Mesothelial cell of epicardium (in vitro differentiated cells): ENCODE results near the gene SLC6A6. TPM values are rescaled to one million over a fixed set of nuclear protein-coding genes. Genes with fewer than 3 reads are reported as not detected.

Experiments
- DNase-seq, 2 experiments: peaks; one replicate each; pipeline ENCODE4 v3.0.0; 2021; ENCODE audit warnings: low spot score in 2 of 2; ENCODE audit not compliant: unreplicated experiment in 2 of 2
- H3K27ac Mint-ChIP-seq: 2 replicates; pipeline ENCODE4 v1.8.0; 2021; ENCODE audit warnings: mixed read lengths
- H3K27me3 Mint-ChIP-seq: 2 replicates; pipeline ENCODE4 v1.8.0; 2021; ENCODE audit warnings: low read depth, mixed read lengths
- H3K36me3 Mint-ChIP-seq: 2 replicates; pipeline ENCODE4 v1.8.0; 2021; ENCODE audit warnings: mixed read lengths
- H3K4me1 Mint-ChIP-seq: 2 replicates; pipeline ENCODE4 v1.8.0; 2021; ENCODE audit warnings: mixed read lengths
- H3K4me3 Mint-ChIP-seq: 2 replicates; pipeline ENCODE4 v1.8.0; 2021; ENCODE audit warnings: mild to moderate bottlenecking, moderate library complexity, mixed read lengths
- H3K9me3 Mint-ChIP-seq: 2 replicates; pipeline ENCODE4 v1.8.0; 2021; ENCODE audit warnings: mixed read lengths
- CTCF ChIP-seq: fragments of 200-600 bp; sonication (generic); IDR thresholded peaks from one replicate; pipeline ENCODE4 v1.5.0; 2021; ENCODE audit warnings: antibody characterized with exemption; ENCODE audit not compliant: unreplicated experiment
- total RNA-seq: library from RNA; stranded (reverse); gene quantifications from 3 replicates; pipeline ENCODE4 v1.2.1, GENCODE V29; 2021

SLC6A6 gene
- total RNA-seq, 1 donor from 2014 or later: 21.2 TPM

GRCh38 chr3:14360123-14360881 lies 42.1 kb upstream of the SLC6A6 start:
- Mint-ChIP-seq H3K9me3 (no peaks in the 10 kb centered on the region), H3K4me1 (peaks cover 10% of the 10 kb centered on the region), H3K27ac (no peak overlapping the region), H3K4me3 (no peak overlapping the region), H3K36me3 (no peaks in the 10 kb centered on the region), H3K27me3 (peaks cover 2% of the 10 kb centered on the region)
- DNase-seq: no peak
- no peak for TF ChIP-seq CTCF

- Mint-ChIP-seq H3K4me3 (no peak overlapping the region), H3K4me1 (peaks cover 10% of the 10 kb centered on the region), H3K9me3 (no peaks in the 10 kb centered on the region), H3K36me3 (no peaks in the 10 kb centered on the region), H3K27me3 (peaks cover 4% of the 10 kb centered on the region), H3K27ac (no peak overlapping the region)
- no peak for DNase-seq
- no peak for TF ChIP-seq CTCF
Measured at GRCh38 chr3:14361068-14361677, 41.2 kb upstream of the SLC6A6 start.

GRCh38 chr3:14362890-14363289 lies 39.5 kb upstream of the SLC6A6 start:
- H3K9me3 Mint-ChIP-seq: no peaks in the 10 kb centered on the region
- no peak for TF ChIP-seq CTCF
- no peak overlapping the region for H3K4me3 Mint-ChIP-seq
- H3K36me3 Mint-ChIP-seq: no peaks in the 10 kb centered on the region
- DNase-seq: no peak
- no peak overlapping the region for H3K27ac Mint-ChIP-seq
- peaks cover 8% of the 10 kb centered on the region for H3K27me3 Mint-ChIP-seq
- peaks cover 12% of the 10 kb centered on the region for H3K4me1 Mint-ChIP-seq

GRCh38 chr3:14363379-14363778 lies 39.0 kb upstream of the SLC6A6 start:
- no peaks in the 10 kb centered on the region for H3K36me3 Mint-ChIP-seq
- H3K27ac Mint-ChIP-seq: no peak overlapping the region
- no peak for DNase-seq
- H3K4me3 Mint-ChIP-seq: no peak overlapping the region
- H3K9me3 Mint-ChIP-seq: no peaks in the 10 kb centered on the region
- peaks cover 8% of the 10 kb centered on the region for H3K27me3 Mint-ChIP-seq
- TF ChIP-seq CTCF: no peak
- peaks cover 10% of the 10 kb centered on the region for H3K4me1 Mint-ChIP-seq

GRCh38 chr3:14363991-14364390 lies 38.4 kb upstream of the SLC6A6 start:
- Mint-ChIP-seq H3K4me3 (no peak overlapping the region), H3K36me3 (no peaks in the 10 kb centered on the region), H3K27ac (no peak overlapping the region), H3K9me3 (no peaks in the 10 kb centered on the region), H3K4me1 (peaks cover 4% of the 10 kb centered on the region), H3K27me3 (peaks cover 8% of the 10 kb centered on the region)
- DNase-seq: no peak
- no peak for TF ChIP-seq CTCF
